NCI-H146 treated with DMSO at 0.1 percent for 48 hours (cell line): ENCODE data around the gene VTI1A.
A peak's percentile ranks its signal among the peaks of the same experiment; 100 is the strongest.
"Not testable (repeated sequence)": the region's sequence is repeated elsewhere in the genome, so short reads cannot be mapped to it uniquely, and the experiment has no call there.

Experiments used
- DNase-seq: peaks from one replicate; lab custom pipeline; 2025; ENCODE audit not compliant: unreplicated experiment; lab: John Stamatoyannopoulos, UW

VTI1A gene

GRCh38 chr10:112539340-112539739 is 92.3 kb downstream of the VTI1A start:
- DNase-seq, result no peak

GRCh38 chr10:112542823-112543222 is 95.8 kb downstream of the VTI1A start:
- DNase-seq, result not testable (repeated sequence)

DNA sequence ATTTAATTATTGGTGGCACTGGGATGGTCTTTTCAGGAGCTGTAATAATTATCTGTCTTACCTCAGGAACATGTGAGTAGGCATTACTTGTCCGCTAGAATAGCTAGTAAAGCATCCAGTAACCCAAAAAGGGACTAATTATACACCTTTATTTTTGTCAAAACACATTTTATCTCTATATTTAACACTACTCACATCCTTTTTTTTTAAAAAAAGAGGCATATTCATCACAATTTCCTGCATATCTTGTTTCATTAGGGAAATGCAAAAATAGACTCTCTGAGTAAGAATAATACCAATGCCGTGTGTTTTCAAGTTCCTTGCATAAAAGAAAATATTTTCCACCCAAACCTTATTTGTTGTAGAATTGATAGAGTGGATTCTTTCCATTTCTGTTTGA is 99.5 kb downstream of the VTI1A start:
- DNase-seq, result no peak

GRCh38 chr10:112548535-112549276 is 101.7 kb downstream of the VTI1A start:
- no peak for DNase-seq

DNA sequence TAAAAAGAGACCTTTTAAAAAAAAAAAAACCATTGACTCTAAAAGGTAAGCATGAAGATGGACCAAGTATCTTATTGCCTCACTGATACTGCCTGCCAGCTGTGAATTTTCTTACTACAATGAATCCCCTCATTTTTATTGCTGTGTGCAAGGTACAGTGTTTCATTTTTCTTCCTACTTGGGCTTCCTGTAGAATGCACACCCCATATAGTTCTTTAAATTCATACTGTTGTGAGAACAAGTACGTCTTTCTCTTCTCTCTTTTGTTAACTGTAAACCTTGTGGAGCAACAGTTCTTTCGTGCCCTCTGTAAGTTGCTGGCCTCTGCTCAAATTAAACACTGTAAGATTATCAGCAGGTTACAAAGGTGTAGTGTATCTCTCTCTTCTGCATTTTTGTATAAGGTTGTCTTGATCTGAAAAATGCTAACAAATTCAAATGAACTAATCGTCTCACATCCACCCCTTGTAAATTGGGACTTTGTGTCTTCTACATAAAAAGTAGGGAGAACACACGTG is 105.6 kb downstream of the VTI1A start:
- DNase-seq, result no peak

GRCh38 chr10:112553315-112553714 is 106.3 kb downstream of the VTI1A start:
- DNase-seq, result no peak

GRCh38 chr10:112554263-112554662 is 107.2 kb downstream of the VTI1A start:
- no peak for DNase-seq

GRCh38 chr10:112557197-112557596 is 110.2 kb downstream of the VTI1A start:
- DNase-seq, result no peak

GRCh38 chr10:112558476-112559142 is 111.6 kb downstream of the VTI1A start:
- no peak for DNase-seq

GRCh38 chr10:112559349-112559748 is 112.3 kb downstream of the VTI1A start:
- no peak for DNase-seq

DNA sequence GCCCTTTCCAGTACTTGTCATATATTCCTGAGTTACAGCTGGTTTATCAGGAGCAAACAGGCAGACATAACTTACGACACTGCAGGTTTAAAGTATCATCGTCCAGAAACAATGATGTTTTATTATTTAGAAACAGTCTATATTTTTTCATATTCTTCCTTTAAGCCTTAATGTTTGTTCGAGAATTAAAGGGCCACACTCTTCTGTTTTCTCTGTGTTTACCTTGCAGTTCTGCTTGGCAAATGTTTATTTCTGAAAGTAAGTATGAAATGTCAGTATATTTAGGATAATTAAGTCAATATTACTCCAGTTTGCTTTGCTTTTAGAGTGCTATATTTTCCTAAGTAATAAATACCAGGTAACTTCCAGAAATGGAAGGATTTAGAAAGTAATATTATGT is 115.1 kb downstream of the VTI1A start:
- no peak for DNase-seq

DNA sequence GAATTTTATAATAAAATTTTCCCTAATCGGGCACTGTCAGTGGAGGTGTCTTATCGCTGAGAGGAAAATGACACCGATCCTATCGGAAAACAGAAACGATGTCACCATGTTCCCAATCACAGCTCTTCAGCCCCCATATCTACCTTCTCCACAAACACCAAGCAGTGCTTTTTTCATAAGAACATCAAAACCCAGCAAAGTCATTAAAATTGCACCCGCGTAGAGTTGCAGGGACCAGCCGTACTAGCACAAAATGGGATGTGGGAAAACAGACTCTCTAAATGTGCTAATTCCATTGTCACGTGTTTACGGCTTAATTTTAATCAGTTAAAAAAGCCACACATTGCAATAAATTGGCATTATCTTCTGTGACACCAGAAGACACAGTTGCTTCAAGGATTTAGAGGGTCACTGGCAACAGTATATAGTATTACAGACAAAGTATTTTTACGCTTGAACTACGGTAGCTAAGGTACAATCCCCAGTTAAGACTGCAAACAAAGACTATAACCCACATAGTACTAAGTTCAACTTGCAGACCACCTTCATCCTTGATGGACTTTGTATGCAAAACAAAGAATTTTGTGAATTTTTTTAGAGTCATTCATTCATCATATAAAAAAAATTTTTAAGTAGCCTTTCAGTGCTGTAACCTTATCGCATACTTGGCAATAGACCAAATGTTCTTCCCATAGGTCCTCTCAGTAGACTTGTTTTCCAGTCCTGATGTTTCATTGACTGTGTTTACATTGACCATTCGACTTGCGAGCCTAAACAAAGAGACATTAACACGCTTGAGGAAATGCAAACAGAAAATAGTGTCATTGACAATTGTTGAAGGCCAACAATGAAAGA is 116.0 kb downstream of the VTI1A start:
- DNase-seq, result peak; percentile 95

GRCh38 chr10:112564337-112564736 is 117.3 kb downstream of the VTI1A start:
- DNase-seq, result no peak

DNA sequence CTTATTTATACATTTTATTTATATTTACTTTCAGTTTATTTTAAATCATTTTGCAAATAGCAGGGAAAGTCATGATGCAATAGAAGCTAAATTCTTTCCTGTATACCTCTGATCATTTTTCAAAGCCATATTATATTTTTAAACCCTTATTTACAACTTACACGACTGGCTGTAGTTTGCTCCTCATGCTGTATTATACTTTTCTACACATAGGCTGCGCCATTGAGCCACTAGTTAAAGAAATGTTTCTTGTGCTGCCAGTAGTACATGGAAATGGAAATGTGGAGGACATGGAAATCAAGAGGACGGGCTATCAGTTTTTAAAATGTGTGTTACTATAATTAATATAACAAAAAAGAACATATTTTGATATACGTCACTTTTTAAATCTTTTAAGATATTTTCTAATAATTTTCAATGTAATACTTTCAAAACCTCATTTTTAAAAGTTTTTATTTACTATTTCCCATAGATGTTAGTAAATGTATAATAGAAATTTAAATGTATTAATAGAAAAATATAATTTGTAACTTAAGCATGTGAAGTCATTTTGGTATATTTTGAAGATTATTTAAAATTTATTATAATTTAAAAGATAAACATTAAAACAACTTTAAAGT is 118.5 kb downstream of the VTI1A start:
- peak; percentile 76 for DNase-seq

GRCh38 chr10:112570585-112570984 is 123.6 kb downstream of the VTI1A start:
- no peak for DNase-seq

GRCh38 chr10:112579578-112579977 is 132.6 kb downstream of the VTI1A start:
- DNase-seq, result no peak

DNA sequence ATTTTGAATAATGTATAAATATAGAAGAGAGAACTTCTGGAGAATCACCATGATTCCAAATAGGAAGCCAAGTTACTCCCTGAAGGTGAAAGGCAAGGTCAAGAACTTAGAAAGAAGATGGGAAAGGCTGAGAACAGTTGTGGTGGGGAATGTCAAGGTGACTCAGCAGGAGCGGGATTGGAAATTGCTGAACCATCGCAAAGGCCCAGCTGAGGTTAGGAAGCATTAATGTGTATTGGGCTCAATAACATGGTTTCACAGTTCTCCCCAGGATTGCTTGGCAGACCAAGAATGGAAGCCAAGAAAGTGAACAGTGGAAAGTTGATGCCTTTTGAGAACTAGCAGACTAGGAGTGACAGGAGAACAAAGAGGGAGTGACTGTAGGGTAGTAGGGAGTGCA is 133.3 kb downstream of the VTI1A start:
- DNase-seq, result no peak

- DNase-seq, result no peak
Measured at GRCh38 chr10:112581921-112582320, 134.9 kb downstream of the VTI1A start.

- DNase-seq, result peak; percentile 85
Measured at GRCh38 chr10:112583236-112583939, 136.4 kb downstream of the VTI1A start.

DNA sequence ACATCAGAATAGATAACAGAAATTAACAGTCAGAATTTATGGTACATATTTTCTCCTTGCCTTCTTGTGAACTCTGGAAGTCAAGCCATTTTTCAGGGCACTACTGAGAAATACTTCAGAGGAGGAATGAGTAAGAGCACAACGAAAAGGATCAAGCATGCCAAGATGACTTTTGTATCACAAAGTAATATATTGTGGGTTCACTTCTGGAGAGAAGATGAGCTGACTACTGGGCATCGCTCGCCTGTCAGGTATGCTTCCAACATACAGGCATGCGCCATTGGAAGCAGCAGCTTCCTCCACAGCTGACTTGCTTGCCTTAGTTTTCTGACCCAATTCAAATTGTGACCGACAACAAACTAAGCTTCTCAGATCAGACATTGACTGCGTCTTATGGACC is 137.3 kb downstream of the VTI1A start:
- no peak for DNase-seq
